Effector memory CD8-positive, alpha-beta T cell (primary cell): ENCODE data around the gene FAM229B.
"Not testable (repeated sequence)": the region's sequence is repeated elsewhere in the genome, so short reads cannot be mapped to it uniquely, and the experiment has no call there.

Experiments used
- ATAC-seq: fragments of 150-1000 bp; cut with Tn5 transposase; replicated peaks from 2 replicates; pipeline ENCODE4 v1.10.0; 2021; ENCODE audit warnings: mild to moderate bottlenecking, moderate library complexity
- DNase-seq, 3 experiments: peaks; one replicate each; pipeline ENCODE4 v3.0.0; 2021
- H3K27ac Mint-ChIP-seq, 2 donors: one replicate each; pipeline ENCODE4 v1.8.0; 2022; ENCODE audit warnings: mild to moderate bottlenecking in 2 of 2, mixed read lengths in 2 of 2, moderate library complexity in 2 of 2
- H3K27me3 Mint-ChIP-seq, 2 donors: one replicate each; pipeline ENCODE4 v1.8.0; 2022; ENCODE audit warnings: mixed read lengths in 2 of 2
- H3K36me3 Mint-ChIP-seq: one replicate; pipeline ENCODE4 v1.8.0; 2022; ENCODE audit warnings: mild to moderate bottlenecking, moderate library complexity, mixed read lengths; ENCODE audit not compliant: insufficient read depth
- H3K4me1 Mint-ChIP-seq, 2 donors: one replicate each; pipeline ENCODE4 v1.8.0; 2022; ENCODE audit warnings: low read depth in 2 of 2, mixed read lengths in 2 of 2
- H3K4me3 Mint-ChIP-seq, 2 donors: one replicate each; pipeline ENCODE4 v1.8.0; 2022; ENCODE audit warnings: mild to moderate bottlenecking in 2 of 2, mixed read lengths in 2 of 2, moderate library complexity in 2 of 2
- H3K9me3 Mint-ChIP-seq, 2 donors: one replicate each; pipeline ENCODE4 v1.8.0; 2022; ENCODE audit warnings: mixed read lengths in 2 of 2

FAM229B gene

DNA sequence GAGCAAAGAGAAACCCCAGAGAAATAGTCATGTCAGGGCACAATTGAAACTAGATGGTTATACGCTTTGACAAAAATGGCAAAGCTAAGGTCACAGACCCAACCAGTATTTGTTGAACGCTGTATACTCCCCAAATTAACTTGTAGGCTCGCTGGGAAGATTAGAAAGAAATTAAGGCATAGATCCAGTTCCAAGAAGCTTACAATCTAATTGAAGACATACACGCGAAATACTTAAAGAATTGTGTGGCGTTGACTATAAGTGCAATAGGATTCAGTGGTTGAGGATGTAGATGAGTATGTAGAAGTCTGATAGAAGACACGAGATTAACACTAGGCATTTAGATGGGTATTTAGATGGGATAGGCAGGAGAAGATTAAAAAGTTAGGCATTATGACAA, 525 bp downstream of the FAM229B start:
- Mint-ChIP-seq H3K36me3 (peaks cover 17% of the 10 kb centered on the region), H3K9me3 (no peaks in the 10 kb centered on the region), H3K4me3 (no peak overlapping the region), H3K27me3 (peaks cover 19 to 39% of the 10 kb centered on the region in 2 donors), H3K4me1 (peaks cover 0 to 8% of the 10 kb centered on the region in 2 donors), H3K27ac (no peak overlapping the region)
- no peak for ATAC-seq
- peak in 1 of 3 experiments; percentile 2 for DNase-seq

GRCh38 chr6:112096901-112097300, 9.5 kb downstream of the FAM229B start:
- Mint-ChIP-seq H3K9me3 (no peaks in the 10 kb centered on the region), H3K27me3 (peaks cover 5 to 22% of the 10 kb centered on the region in 2 donors), H3K27ac (no peak overlapping the region), H3K4me3 (no peak overlapping the region), H3K36me3 (no peaks in the 10 kb centered on the region), H3K4me1 (no peaks in the 10 kb centered on the region)
- DNase-seq (no peak), ATAC-seq (no peak)

GRCh38 chr6:112100561-112100960, 13.2 kb downstream of the FAM229B start:
- H3K4me3 Mint-ChIP-seq, result no peak overlapping the region

DNA sequence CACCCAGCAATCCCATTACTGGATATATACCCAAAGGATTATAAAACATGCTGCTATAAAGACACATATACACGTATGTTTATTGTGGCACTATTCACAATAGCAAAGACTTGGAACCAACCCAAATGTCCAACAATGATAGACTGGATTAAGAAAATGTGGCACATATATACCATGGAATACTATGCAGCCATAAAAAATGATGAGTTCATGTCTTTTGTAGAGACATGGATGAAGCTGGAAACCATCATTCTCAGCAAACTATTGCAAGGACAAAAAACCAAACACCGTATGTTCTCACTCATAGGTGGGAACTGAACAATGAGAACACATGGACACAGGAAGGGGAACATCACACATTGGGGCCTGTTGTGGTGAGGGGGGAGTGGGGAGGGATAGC, 18.6 kb downstream of the FAM229B start:
- not testable (repeated sequence) for H3K4me1 Mint-ChIP-seq, H3K4me3 Mint-ChIP-seq, H3K27me3 Mint-ChIP-seq, H3K36me3 Mint-ChIP-seq, ATAC-seq, DNase-seq, H3K27ac Mint-ChIP-seq, H3K9me3 Mint-ChIP-seq

More at GRCh38 chr6:112100561-112100960, 13.2 kb downstream of the FAM229B start:
- Mint-ChIP-seq H3K27ac (no peak overlapping the region), H3K9me3 (no peaks in the 10 kb centered on the region), H3K27me3 (peaks cover 0 to 12% of the 10 kb centered on the region in 2 donors), H3K4me1 (no peaks in the 10 kb centered on the region), H3K36me3 (no peaks in the 10 kb centered on the region)
- ATAC-seq, result no peak
- no peak for DNase-seq

DNA sequence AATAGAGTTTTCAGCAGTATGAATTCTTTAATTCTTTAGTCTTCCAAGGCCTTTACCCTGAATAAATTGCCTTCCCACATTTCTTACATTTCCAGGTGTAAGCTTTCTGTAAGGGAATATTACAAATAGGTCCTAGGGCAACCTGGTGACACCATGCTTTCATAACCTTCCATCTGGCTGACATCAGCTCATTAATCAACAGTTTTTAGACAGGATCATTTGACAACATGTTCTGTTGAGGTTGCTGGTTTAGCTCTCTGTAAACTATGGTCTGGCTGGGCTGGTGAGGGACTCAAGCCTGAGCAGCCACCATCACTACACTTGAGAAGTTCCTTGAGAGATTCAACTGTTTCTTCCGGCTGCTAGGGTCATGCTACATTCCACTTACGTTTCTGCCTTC, 19.2 kb downstream of the FAM229B start:
- Mint-ChIP-seq H3K27me3 (peaks cover 8 to 9% of the 10 kb centered on the region in 2 donors), H3K36me3 (no peaks in the 10 kb centered on the region), H3K27ac (no peak overlapping the region), H3K4me1 (no peaks in the 10 kb centered on the region), H3K4me3 (no peak overlapping the region), H3K9me3 (no peaks in the 10 kb centered on the region)
- ATAC-seq (no peak), DNase-seq (no peak)

DNA sequence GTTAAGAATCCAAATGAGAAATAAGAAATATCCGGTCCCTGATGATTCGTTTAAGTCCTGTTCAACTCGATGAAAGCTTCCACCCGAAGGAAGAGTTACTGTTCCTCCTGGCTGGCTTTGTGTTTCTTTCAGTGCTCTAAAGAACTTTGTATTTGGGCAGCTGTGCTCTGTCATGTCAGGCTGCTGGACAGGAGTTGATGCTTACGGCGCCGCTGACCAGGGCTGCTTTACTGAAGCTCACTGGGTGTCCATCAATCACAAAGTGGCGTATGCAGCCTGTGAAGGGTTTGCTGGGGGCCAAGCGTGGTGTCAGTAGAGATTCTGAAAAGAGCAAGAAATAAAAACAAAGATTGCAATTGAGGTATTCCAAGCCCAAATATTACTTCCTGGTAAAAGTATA, 21.9 kb downstream of the FAM229B start:
- H3K9me3 Mint-ChIP-seq, result no peaks in the 10 kb centered on the region
- no peak overlapping the region for H3K27ac Mint-ChIP-seq
- H3K4me1 Mint-ChIP-seq, result no peaks in the 10 kb centered on the region
- no peak for ATAC-seq
- no peak overlapping the region for H3K4me3 Mint-ChIP-seq
- no peak for DNase-seq
- no peaks in the 10 kb centered on the region for H3K36me3 Mint-ChIP-seq
- peaks cover 16 to 21% of the 10 kb centered on the region in 2 donors for H3K27me3 Mint-ChIP-seq

GRCh38 chr6:112113431-112113830, 26.0 kb downstream of the FAM229B start:
- DNase-seq (no peak), ATAC-seq (no peak)
- no peak overlapping the region for H3K4me3 Mint-ChIP-seq
- no peak overlapping the region for H3K27ac Mint-ChIP-seq
- no peaks in the 10 kb centered on the region for H3K4me1 Mint-ChIP-seq
- H3K9me3 Mint-ChIP-seq, result no peaks in the 10 kb centered on the region
- H3K27me3 Mint-ChIP-seq, result peaks cover 30 to 32% of the 10 kb centered on the region in 2 donors
- H3K36me3 Mint-ChIP-seq, result no peaks in the 10 kb centered on the region

DNA sequence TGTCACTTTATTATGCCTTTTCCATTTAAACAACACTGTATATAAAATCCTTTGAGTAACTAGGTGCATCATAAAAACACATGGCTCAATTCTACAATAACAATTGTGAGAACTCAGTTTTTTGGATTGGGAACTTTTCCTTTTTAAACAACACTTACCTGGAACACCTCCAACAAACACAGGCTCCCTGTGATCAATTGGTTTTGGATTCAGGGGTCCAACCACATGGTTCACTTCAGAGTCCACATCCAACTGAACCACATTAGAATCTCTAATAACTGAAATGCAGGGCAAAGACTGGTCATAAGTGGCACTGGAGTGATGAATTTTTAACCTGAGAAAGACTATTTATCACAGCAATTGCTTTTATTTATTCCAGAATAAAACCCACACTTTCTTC, 26.5 kb downstream of the FAM229B start:
- Mint-ChIP-seq H3K27me3 (peaks cover 30 to 32% of the 10 kb centered on the region in 2 donors), H3K4me3 (no peak overlapping the region), H3K27ac (no peak overlapping the region), H3K36me3 (no peaks in the 10 kb centered on the region), H3K4me1 (no peaks in the 10 kb centered on the region), H3K9me3 (no peaks in the 10 kb centered on the region)
- DNase-seq, result no peak
- ATAC-seq, result no peak

DNA sequence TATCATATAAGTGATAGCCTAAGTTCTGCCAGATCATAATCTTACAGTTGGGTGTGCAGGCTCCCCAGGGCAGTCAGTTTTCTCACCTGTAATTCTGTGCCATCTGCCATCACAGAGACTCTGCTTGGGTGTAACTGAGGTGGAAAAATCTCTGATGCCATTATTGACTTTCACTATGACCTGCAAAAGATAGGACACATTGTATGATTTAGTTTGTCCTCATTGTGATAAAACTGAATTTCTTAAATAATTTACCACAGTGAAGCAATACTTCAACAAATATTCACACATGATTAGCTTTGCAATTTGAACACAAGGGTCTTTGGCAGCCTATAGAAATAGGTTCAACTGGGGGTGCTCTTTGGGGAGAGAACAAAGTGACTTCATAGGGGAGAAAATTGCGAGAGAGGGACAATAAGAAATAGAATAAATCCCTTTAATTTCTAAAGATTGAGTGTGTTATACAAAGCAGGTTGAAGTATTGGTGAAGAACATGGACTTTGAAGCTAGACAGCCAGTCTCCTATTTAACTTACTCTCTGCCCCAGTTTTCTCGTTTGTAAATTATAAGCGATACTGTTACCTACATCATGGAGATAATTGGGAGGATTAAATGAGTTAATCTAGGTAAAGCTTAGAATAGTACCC, 27.3 kb downstream of the FAM229B start:
- DNase-seq, result no peak
- no peaks in the 10 kb centered on the region for H3K4me1 Mint-ChIP-seq
- no peaks in the 10 kb centered on the region for H3K9me3 Mint-ChIP-seq
- no peak overlapping the region for H3K27ac Mint-ChIP-seq
- ATAC-seq, result no peak
- H3K36me3 Mint-ChIP-seq, result no peaks in the 10 kb centered on the region
- peaks cover 30 to 32% of the 10 kb centered on the region in 2 donors for H3K27me3 Mint-ChIP-seq
- H3K4me3 Mint-ChIP-seq, result no peak overlapping the region

DNA sequence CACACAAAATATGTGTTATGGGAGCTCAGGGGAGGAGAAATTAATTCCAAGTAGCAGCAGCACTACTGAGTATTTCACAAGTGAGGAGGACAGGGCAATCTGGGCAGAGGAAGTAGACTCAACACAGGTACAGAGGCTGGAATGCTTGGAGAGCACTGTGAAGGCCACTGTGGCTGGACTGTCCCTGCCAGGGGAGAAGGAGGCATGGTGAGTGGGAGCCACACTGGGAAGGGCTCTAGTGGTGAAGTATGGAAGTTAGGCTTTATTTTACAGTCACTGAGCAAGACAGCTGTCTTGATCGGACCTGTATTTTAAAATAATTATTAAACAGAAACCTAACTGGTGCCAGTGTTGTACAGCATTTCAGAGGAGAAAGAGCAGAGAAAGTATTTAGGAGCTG, 28.8 kb downstream of the FAM229B start:
- ATAC-seq (no peak), DNase-seq (no peak)
- H3K36me3 Mint-ChIP-seq, result no peaks in the 10 kb centered on the region
- no peak overlapping the region for H3K4me3 Mint-ChIP-seq
- H3K4me1 Mint-ChIP-seq, result no peaks in the 10 kb centered on the region
- no peaks in the 10 kb centered on the region for H3K9me3 Mint-ChIP-seq
- peaks cover 30 to 32% of the 10 kb centered on the region in 2 donors for H3K27me3 Mint-ChIP-seq
- no peak overlapping the region for H3K27ac Mint-ChIP-seq

DNA sequence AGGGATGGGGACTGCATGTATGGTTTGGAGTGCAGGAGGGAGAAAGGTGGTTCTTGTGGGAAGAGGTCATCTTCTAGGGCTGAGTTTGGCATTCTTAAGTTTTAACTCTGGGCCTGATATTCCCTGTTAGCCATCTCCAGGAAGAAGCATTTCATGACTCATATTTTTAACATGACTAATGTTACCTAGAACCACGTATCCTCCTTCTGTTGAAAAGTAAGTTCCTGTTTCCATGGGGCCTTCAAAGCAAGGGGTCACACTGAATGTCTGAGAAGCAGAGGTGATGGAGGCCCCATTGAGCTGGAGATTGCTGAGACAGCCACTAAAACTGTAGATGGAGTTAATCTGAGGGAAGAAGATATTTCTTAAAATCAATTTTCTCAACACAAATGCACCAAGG, 30.2 kb downstream of the FAM229B start:
- peaks cover 36 to 38% of the 10 kb centered on the region in 2 donors for H3K27me3 Mint-ChIP-seq
- H3K36me3 Mint-ChIP-seq, result no peaks in the 10 kb centered on the region
- no peak overlapping the region for H3K27ac Mint-ChIP-seq
- H3K4me1 Mint-ChIP-seq, result no peaks in the 10 kb centered on the region
- ATAC-seq, result no peak
- H3K9me3 Mint-ChIP-seq, result no peaks in the 10 kb centered on the region
- H3K4me3 Mint-ChIP-seq, result no peak overlapping the region
- no peak for DNase-seq

- Mint-ChIP-seq H3K36me3 (no peaks in the 10 kb centered on the region), H3K9me3 (no peaks in the 10 kb centered on the region), H3K27ac (no peak overlapping the region), H3K4me1 (no peaks in the 10 kb centered on the region), H3K27me3 (peaks cover 38 to 39% of the 10 kb centered on the region in 2 donors), H3K4me3 (no peak overlapping the region)
- ATAC-seq, result no peak
- no peak for DNase-seq
Observed at GRCh38 chr6:112118034-112118433, 30.6 kb downstream of the FAM229B start.

- no peaks in the 10 kb centered on the region for H3K9me3 Mint-ChIP-seq
- H3K27me3 Mint-ChIP-seq, result peaks cover 33 to 36% of the 10 kb centered on the region in 2 donors
- DNase-seq, result no peak
- no peak overlapping the region for H3K27ac Mint-ChIP-seq
- H3K36me3 Mint-ChIP-seq, result no peaks in the 10 kb centered on the region
- H3K4me3 Mint-ChIP-seq, result no peak overlapping the region
- ATAC-seq, result no peak
- H3K4me1 Mint-ChIP-seq, result no peaks in the 10 kb centered on the region
Observed at GRCh38 chr6:112122756-112123155, 35.4 kb downstream of the FAM229B start.

DNA sequence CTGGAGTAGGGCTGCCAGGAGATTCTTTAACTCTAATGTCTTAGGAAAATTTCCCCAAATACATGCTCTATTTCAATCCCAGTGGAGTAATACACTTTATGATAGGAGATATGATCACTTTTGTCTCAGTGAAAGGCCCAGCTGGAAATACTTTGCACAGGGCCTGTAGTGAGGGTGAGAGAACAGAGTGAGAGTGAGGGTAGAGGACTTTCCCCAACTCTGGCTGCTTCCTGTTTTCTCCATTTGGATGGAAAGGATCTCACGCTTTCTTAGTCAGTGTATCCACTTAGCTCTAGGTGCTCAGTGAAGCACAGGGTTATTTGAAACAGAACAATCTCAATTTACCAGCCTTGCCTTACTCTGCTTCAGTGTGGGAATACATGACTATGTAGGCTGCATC, 36.6 kb downstream of the FAM229B start:
- DNase-seq (no peak), ATAC-seq (no peak)
- Mint-ChIP-seq H3K27me3 (peaks cover 41 to 43% of the 10 kb centered on the region in 2 donors), H3K27ac (no peak overlapping the region), H3K9me3 (no peaks in the 10 kb centered on the region), H3K36me3 (no peaks in the 10 kb centered on the region), H3K4me1 (no peaks in the 10 kb centered on the region), H3K4me3 (no peak overlapping the region)
